Peyer's patch (tissue), 4 donors: ENCODE results near the gene GPSM3.
"Not testable (repeated sequence)": the region's sequence is repeated elsewhere in the genome, so short reads cannot be mapped to it uniquely, and the experiment has no call there.

ENCODE experiments used
- CTCF ChIP-seq, 6 experiments: fragments of 450-650 bp in 4 of 6; fragments of 200-600 bp in 2 of 6; sonication (generic) in 1 of 6; IDR thresholded peaks; one replicate each; pipeline ENCODE4 v1.5.1; 2017 to 2019; ENCODE audit warnings: antibody characterized with exemption in 6 of 6, mild to moderate bottlenecking in 3 of 6, moderate library complexity in 1 of 6
- POLR2A ChIP-seq, 2 donors: fragments of 450-650 bp; IDR thresholded peaks; one replicate each; pipeline ENCODE4 v1.5.1; 2017; ENCODE audit warnings: antibody characterized with exemption in 2 of 2, mild to moderate bottlenecking in 2 of 2, moderate library complexity in 2 of 2

GRCh38 chr6:32187725-32188380, 4.6 kb downstream of the GPSM3 start:
- TF ChIP-seq CTCF, POLR2A (IDR thresholded peaks at IDR 0.05): not testable (repeated sequence)
